Activated T-helper 9 cell treated with anti-CD3 and anti-CD28 coated beads, Interleukin-2, amount 50 U/mL, for 16 hours (primary cell): Measurements from ENCODE around the gene SIGLEC11.

Experiments used
- DNase-seq: peaks from one replicate; pipeline ENCODE4 v3.0.0-alpha.2; 2020; ENCODE audit warnings: low read depth

Gene SIGLEC11

GRCh38 chr19:49904136-49904535, 56.8 kb downstream of the SIGLEC11 start:
- no peak for DNase-seq
